Suprapubic skin (tissue), 4 donors: ENCODE measurements around the gene SCAMP2. TPM values are rescaled to one million over a fixed set of nuclear protein-coding genes. Genes with fewer than 3 reads are reported as not detected.

Experiments used
- DNase-seq, 2 donors: peaks; one replicate each; pipeline ENCODE4 v3.0.0-alpha.2; 2019; ENCODE audit warnings: low spot score in 2 of 2
- H3K27ac ChIP-seq: fragments of 200-600 bp; sonication (generic); one replicate; pipeline ENCODE4 v1.5.1; 2019
- H3K27me3 ChIP-seq: fragments of 200-600 bp; sonication (generic); one replicate; pipeline ENCODE4 v1.5.1; 2019
- H3K36me3 ChIP-seq: fragments of 200-600 bp; sonication (generic); one replicate; pipeline ENCODE4 v1.5.1; 2019
- H3K4me1 ChIP-seq: fragments of 200-600 bp; sonication (generic); one replicate; pipeline ENCODE4 v1.5.1; 2019
- H3K4me3 ChIP-seq: fragments of 200-600 bp; sonication (generic); one replicate; pipeline ENCODE4 v1.5.1; 2019; ENCODE audit warnings: mild to moderate bottlenecking
- H3K9me3 ChIP-seq: fragments of 200-600 bp; sonication (generic); one replicate; pipeline ENCODE4 v1.5.1; 2019
- EP300 ChIP-seq: sonication (generic); formaldehyde crosslinking; IDR thresholded peaks from one replicate; pipeline ENCODE4 v1.6.1; 2017; ENCODE audit warnings: antibody characterized with exemption
- POLR2A ChIP-seq, 2 donors: fragments of 450-650 bp; IDR thresholded peaks; one replicate each; pipeline ENCODE4 v1.6.1; 2017; ENCODE audit warnings: antibody characterized with exemption in 2 of 2, mild to moderate bottlenecking in 2 of 2, moderate library complexity in 2 of 2
- POLR2AphosphoS5 ChIP-seq, 3 donors: sonication (generic); formaldehyde crosslinking; IDR thresholded peaks; one replicate each; pipeline ENCODE4 v1.6.1; 2017; ENCODE audit warnings: antibody characterized with exemption in 3 of 3
- WGBS: methylation state at CpG from one replicate; pipeline ENCODE4 v1.1.5; 2018; 5-methylcytosine and 5-hydroxymethylcytosine counted together
- total RNA-seq, 4 donors: library from RNA; depleted of rRNA; stranded (reverse); fragments of >200 nt; gene quantifications; one replicate each; pipeline ENCODE4 v1.1.0, GENCODE V29; 2016
- TF ChIP-seq, protein P1 (sequence below), 2 donors: fragments of 200-600 bp in 1 of 2; fragments of 450-650 bp in 1 of 2; sonication (generic) in 1 of 2; IDR thresholded peaks; one replicate each; pipeline ENCODE4 v1.5.1; 2016 to 2019; ENCODE audit warnings: antibody characterized with exemption in 2 of 2, mild to moderate bottlenecking in 1 of 2, moderate library complexity in 1 of 2

SCAMP2 gene
- total RNA-seq, 4 donors from 2014 or later, result 82.7 to 120 (median 102) TPM

DNA sequence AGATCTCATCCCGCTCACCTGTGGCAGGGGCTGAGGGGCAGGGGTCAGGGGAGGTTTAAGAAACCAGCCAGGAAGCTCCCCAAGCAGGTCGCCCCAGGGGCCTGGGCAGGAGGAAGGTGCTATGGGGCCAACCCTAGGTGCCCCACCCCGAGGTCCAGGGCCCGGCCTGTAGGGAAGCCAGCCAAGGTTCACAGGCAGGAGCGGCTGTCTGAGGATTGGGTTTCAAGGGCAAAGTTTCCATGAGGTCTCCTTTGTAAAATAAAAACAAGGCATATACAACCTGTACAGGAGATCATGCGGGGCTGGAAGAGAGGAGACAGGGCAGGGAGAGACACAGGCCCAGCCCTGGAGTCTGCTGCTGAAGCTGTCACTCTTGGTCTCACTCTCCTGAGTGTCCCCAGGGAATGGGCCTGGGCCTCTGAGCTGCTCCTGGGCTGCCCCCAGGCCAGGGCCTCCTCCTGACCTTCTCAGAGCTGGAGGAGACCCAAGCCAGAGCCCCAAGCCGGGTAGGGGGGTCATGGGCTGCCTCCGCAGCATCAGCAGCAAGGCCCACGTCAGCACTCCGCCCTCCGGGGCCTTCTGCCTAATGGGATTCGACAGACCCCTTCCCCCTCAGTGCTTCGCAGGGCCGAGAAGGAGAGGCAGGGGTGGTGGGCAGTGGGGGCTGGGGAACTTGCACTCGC lies 41.2 kb downstream of the SCAMP2 start:
- DNase-seq, result no peak
- Histone ChIP-seq H3K4me1 (no peaks in the 10 kb centered on the region), H3K36me3 (peaks cover 12% of the 10 kb centered on the region), H3K27me3 (peaks cover 19% of the 10 kb centered on the region), H3K9me3 (no peaks in the 10 kb centered on the region), H3K4me3 (no peak overlapping the region), H3K27ac (no peak overlapping the region)
- 63% methylated on average over 6 of the region's 15 CpGs for WGBS
- TF ChIP-seq, protein P1, sequence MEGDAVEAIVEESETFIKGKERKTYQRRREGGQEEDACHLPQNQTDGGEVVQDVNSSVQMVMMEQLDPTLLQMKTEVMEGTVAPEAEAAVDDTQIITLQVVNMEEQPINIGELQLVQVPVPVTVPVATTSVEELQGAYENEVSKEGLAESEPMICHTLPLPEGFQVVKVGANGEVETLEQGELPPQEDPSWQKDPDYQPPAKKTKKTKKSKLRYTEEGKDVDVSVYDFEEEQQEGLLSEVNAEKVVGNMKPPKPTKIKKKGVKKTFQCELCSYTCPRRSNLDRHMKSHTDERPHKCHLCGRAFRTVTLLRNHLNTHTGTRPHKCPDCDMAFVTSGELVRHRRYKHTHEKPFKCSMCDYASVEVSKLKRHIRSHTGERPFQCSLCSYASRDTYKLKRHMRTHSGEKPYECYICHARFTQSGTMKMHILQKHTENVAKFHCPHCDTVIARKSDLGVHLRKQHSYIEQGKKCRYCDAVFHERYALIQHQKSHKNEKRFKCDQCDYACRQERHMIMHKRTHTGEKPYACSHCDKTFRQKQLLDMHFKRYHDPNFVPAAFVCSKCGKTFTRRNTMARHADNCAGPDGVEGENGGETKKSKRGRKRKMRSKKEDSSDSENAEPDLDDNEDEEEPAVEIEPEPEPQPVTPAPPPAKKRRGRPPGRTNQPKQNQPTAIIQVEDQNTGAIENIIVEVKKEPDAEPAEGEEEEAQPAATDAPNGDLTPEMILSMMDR (IDR thresholded peaks at IDR 0.05), result no peak
- TF ChIP-seq POLR2A (IDR thresholded peaks at IDR 0.05) (no peak), POLR2AphosphoS5 (IDR thresholded peaks at IDR 0.05) (no peak)

GRCh38 chr15:74830868-74831267 lies 42.3 kb downstream of the SCAMP2 start:
- DNase-seq, result no peak
- Histone ChIP-seq H3K36me3 (peaks cover 2% of the 10 kb centered on the region), H3K9me3 (no peaks in the 10 kb centered on the region), H3K27me3 (peaks cover 29% of the 10 kb centered on the region), H3K4me3 (no peak overlapping the region), H3K4me1 (peaks cover 9% of the 10 kb centered on the region), H3K27ac (no peak overlapping the region)
- 16% methylated on average over 5 of the region's 5 CpGs for WGBS
- TF ChIP-seq POLR2AphosphoS5 (IDR thresholded peaks at IDR 0.05), result no peak
- no peak for TF ChIP-seq POLR2A (IDR thresholded peaks at IDR 0.05)
- no peak for TF ChIP-seq EP300
- TF ChIP-seq, protein P1 (IDR thresholded peaks at IDR 0.05), result no peak

DNA sequence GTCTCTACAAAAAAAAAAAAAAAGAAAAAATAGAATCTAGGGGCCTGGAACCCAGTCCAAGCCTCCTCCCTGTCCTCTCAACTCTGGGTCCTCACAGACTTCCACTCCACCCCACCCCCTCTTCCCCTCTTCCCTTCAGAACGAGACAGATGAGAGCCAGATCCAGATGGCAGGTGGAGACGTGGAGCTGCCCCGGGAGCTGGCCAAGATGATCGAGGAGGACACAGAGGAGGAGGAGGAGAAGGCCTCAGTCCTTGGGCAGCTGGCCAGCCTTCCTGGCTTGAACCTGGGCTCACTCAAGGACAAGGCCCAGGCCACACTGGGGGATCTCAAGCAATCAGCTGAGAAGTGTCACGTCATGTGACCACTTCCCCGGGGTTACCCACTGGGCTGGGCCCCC lies 43.2 kb downstream of the SCAMP2 start:
- Histone ChIP-seq H3K36me3 (no peaks in the 10 kb centered on the region), H3K4me1 (peaks cover 9% of the 10 kb centered on the region)
- no peak for DNase-seq

GRCh38 chr15:74829486-74829885 lies 43.7 kb downstream of the SCAMP2 start:
- Histone ChIP-seq H3K27me3 (peaks cover 29% of the 10 kb centered on the region), H3K36me3 (no peaks in the 10 kb centered on the region), H3K4me1 (peaks cover 9% of the 10 kb centered on the region), H3K4me3 (no peak overlapping the region), H3K9me3 (no peaks in the 10 kb centered on the region), H3K27ac (no peak overlapping the region)
- 64% methylated on average over 3 of the region's 3 CpGs for WGBS
- no peak for DNase-seq
- TF ChIP-seq POLR2AphosphoS5 (IDR thresholded peaks at IDR 0.05), result no peak
- no peak for TF ChIP-seq POLR2A (IDR thresholded peaks at IDR 0.05)
- TF ChIP-seq, protein P1 (IDR thresholded peaks at IDR 0.05), result no peak
- TF ChIP-seq EP300, result no peak

More for the DNA sequence above, 43.2 kb downstream of the SCAMP2 start:
- no peak overlapping the region for H3K27ac ChIP-seq
- WGBS, result 53% methylated on average over 6 of the region's 6 CpGs
- peaks cover 29% of the 10 kb centered on the region for H3K27me3 ChIP-seq
- H3K4me3 ChIP-seq, result no peak overlapping the region
- H3K9me3 ChIP-seq, result no peaks in the 10 kb centered on the region
- TF ChIP-seq EP300, result no peak
- TF ChIP-seq, protein P1 (IDR thresholded peaks at IDR 0.05), result no peak
- no peak for TF ChIP-seq POLR2A (IDR thresholded peaks at IDR 0.05)
- no peak for TF ChIP-seq POLR2AphosphoS5 (IDR thresholded peaks at IDR 0.05)

DNA sequence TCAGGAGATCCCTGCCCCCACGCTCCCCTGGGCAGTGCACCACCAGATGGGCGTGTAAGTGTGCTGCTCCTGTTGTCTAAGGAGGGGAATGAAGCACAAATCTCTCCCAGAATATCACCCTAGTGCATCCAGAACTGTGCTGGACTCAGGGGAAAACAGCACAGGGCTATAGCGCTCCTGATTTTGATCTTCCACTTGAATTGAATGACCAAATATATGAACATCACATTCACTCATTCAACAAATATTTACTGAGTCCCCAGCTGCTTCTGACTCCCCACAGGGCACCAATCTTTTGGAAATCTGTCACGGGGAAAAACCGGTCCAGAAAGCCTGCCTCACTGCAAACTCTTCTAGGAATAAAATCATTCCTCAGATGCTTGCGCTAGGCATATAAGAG lies 44.3 kb downstream of the SCAMP2 start:
- no peak overlapping the region for H3K4me3 ChIP-seq
- H3K27me3 ChIP-seq, result peaks cover 29% of the 10 kb centered on the region
- H3K9me3 ChIP-seq, result no peaks in the 10 kb centered on the region
- no peaks in the 10 kb centered on the region for H3K36me3 ChIP-seq
- 91% methylated on average over 4 of the region's 6 CpGs for WGBS
- no peak for DNase-seq
- no peak overlapping the region for H3K27ac ChIP-seq
- H3K4me1 ChIP-seq, result peaks cover 9% of the 10 kb centered on the region
- TF ChIP-seq EP300 (no peak), POLR2A (IDR thresholded peaks at IDR 0.05) (no peak), POLR2AphosphoS5 (IDR thresholded peaks at IDR 0.05) (no peak)
- TF ChIP-seq, protein P1 (IDR thresholded peaks at IDR 0.05), result no peak
